HFFc6 (cell line): Measurements from ENCODE around the gene GRIK4. TPM values are rescaled to one million over a fixed set of nuclear protein-coding genes. Genes with fewer than 3 reads are reported as not detected.

ENCODE experiments used
- DNase-seq: peaks from one replicate; pipeline ENCODE4 v3.0.0-alpha.2; 2018
- H3K27ac Mint-ChIP-seq: 2 replicates; pipeline ENCODE4 v1.8.0; 2020; ENCODE audit warnings: mild to moderate bottlenecking, mixed read lengths
- H3K27me3 Mint-ChIP-seq: 2 replicates; pipeline ENCODE4 v1.8.0; 2021; ENCODE audit warnings: mild to moderate bottlenecking, moderate library complexity, mixed read lengths; ENCODE audit not compliant: insufficient read depth
- H3K36me3 Mint-ChIP-seq: 2 replicates; pipeline ENCODE4 v1.8.0; 2021; ENCODE audit warnings: low read depth, mixed read lengths
- H3K4me1 Mint-ChIP-seq: 2 replicates; pipeline ENCODE4 v1.8.0; 2020; ENCODE audit warnings: low read depth, mixed read lengths
- H3K4me3 Mint-ChIP-seq: 2 replicates; pipeline ENCODE4 v1.8.0; 2020; ENCODE audit warnings: mild to moderate bottlenecking, moderate library complexity, mixed read lengths
- H3K9me3 Mint-ChIP-seq: 2 replicates; pipeline ENCODE4 v1.8.0; 2020; ENCODE audit warnings: mild to moderate bottlenecking, mixed read lengths
- total RNA-seq, 6 experiments: library from RNA; stranded (reverse); fragmentation: NEBNext Ultra II Directional; extraction: Animal tissue kit (Norgen Biotek cat#: 25700); gene quantifications; 2 replicates in 1 of 6; 3 replicates in 5 of 6; pipeline ENCODE4 v1.2.3, GENCODE V29; 2021
- TF ChIP-seq, protein P1 (sequence below): fragments of 200-600 bp; sonication (generic); IDR thresholded peaks from 2 replicates; pipeline ENCODE4 v1.5.0; 2021; ENCODE audit warnings: antibody characterized with exemption, mild to moderate bottlenecking

GRIK4 gene
- total RNA-seq, 6 experiments from 2014 or later, result not detected

DNA sequence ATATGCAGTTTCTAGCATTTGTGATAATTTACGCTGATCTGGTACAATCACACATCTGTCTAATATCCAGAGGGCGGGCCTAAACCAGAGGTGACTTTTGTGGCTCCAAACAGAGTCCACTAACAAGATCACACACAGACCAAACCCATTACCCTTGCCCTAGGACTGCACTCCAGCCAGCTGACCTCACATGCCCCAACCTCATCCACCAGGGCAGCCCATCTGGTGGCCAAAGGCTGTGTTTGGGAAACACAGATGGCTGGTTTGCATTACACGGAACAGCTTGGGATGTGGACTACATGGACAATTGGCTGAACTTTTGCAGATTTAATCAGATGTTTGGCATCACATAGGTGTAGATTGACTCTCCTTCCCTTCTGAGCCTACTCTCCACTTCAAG lies 228.2 kb downstream of the GRIK4 start:
- Mint-ChIP-seq H3K36me3 (no peaks in the 10 kb centered on the region), H3K27me3 (peaks cover 14% of the 10 kb centered on the region), H3K27ac (no peak overlapping the region), H3K4me3 (no peak overlapping the region), H3K9me3 (no peaks in the 10 kb centered on the region), H3K4me1 (no peaks in the 10 kb centered on the region)
- TF ChIP-seq, protein P1, sequence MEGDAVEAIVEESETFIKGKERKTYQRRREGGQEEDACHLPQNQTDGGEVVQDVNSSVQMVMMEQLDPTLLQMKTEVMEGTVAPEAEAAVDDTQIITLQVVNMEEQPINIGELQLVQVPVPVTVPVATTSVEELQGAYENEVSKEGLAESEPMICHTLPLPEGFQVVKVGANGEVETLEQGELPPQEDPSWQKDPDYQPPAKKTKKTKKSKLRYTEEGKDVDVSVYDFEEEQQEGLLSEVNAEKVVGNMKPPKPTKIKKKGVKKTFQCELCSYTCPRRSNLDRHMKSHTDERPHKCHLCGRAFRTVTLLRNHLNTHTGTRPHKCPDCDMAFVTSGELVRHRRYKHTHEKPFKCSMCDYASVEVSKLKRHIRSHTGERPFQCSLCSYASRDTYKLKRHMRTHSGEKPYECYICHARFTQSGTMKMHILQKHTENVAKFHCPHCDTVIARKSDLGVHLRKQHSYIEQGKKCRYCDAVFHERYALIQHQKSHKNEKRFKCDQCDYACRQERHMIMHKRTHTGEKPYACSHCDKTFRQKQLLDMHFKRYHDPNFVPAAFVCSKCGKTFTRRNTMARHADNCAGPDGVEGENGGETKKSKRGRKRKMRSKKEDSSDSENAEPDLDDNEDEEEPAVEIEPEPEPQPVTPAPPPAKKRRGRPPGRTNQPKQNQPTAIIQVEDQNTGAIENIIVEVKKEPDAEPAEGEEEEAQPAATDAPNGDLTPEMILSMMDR, result no peak
- no peak for DNase-seq

DNA sequence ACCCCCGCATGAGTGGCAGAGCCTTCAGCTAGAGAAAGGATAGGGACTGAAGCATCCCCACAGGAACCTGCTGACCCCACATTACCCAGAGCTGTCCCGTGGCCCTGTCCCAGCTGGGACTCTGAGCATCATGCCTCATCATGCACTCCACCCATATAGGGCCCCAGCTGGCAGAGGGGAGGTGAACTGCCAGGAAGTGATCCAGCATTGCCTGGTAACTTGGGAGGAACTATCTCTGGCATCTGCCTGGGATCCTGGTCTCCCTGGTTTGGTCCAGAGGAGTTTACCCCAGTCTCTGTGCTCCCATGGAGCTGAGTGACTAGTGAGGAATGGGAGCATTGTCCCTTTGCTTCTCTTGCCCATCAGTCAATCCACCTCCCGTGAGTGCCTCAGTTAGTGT lies 228.8 kb downstream of the GRIK4 start:
- no peak overlapping the region for H3K4me3 Mint-ChIP-seq
- H3K36me3 Mint-ChIP-seq, result no peaks in the 10 kb centered on the region
- TF ChIP-seq, protein P1, result no peak
- no peaks in the 10 kb centered on the region for H3K4me1 Mint-ChIP-seq
- H3K27me3 Mint-ChIP-seq, result peaks cover 14% of the 10 kb centered on the region
- H3K27ac Mint-ChIP-seq, result no peak overlapping the region
- DNase-seq, result no peak
- no peaks in the 10 kb centered on the region for H3K9me3 Mint-ChIP-seq

DNA sequence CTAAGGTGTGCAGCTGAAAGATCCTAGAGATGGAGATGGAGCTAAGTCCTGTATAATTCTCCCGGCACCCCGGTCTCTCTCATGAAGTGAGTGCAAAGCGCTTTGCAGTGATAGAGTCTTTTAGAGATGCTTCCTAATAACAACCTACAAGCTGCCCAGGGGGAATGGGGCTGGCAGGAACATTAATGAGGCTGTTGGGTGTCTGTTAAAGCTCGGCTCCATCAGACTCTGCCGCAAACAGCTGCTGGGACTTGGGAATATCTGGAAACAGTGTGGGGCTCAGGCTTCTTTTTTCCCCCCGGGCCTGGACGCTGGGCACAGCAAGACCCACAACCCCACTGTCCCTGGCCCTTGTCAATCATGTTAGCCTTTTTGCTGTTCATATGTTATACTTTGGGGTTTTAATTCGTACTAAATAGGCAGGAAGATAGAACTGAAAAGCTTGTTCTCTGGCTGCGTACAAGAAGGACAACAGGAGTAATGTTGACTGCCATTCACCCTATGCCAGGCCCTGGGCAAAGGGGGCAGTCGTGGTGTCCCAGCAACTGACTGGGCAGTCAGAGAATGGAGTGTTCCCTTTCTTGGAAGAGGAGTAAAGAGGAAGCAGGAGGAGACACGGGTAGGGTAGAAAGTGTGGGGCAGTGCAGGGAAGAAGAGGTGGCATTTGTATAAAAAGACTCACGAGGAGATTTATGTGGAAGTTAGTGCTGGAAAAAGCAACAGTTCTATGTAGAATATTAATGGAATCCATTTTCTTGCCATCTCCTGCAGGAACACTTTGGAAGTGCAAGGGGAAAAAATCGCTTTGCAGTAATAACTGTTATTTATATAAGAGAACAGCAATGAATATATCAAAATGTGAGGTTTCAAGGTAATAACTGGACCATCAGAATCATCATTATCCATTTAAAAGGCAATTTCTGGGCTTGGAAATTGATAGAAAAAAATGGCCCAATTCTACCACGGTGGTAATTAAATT lies 232.8 kb downstream of the GRIK4 start:
- H3K27ac Mint-ChIP-seq, result no peak overlapping the region
- H3K27me3 Mint-ChIP-seq, result peaks cover 28% of the 10 kb centered on the region
- TF ChIP-seq, protein P1, result peak; percentile 55
- no peaks in the 10 kb centered on the region for H3K36me3 Mint-ChIP-seq
- no peak for DNase-seq
- no peak overlapping the region for H3K4me3 Mint-ChIP-seq
- H3K4me1 Mint-ChIP-seq, result no peaks in the 10 kb centered on the region
- H3K9me3 Mint-ChIP-seq, result no peaks in the 10 kb centered on the region

DNA sequence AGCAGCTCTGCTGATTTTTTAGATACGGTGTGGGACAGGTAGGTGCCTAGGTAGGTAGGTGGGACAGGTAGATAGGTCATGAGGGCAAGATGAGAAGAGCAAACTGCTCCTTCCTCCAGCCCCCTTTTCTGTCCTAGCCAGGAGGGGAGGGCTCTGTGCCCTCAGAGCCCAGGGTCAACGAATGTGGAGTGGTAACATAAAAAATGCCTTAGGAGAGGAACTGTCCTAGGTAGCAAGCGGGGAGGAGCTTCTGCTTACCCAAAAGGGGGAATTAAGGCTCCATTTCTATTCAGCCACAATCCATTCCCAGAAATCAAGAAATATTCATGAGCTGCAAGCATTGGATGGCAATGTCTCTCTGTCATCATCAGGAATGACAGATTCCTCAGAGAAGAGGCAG lies 234.8 kb downstream of the GRIK4 start:
- H3K27ac Mint-ChIP-seq, result no peak overlapping the region
- H3K27me3 Mint-ChIP-seq, result peaks cover 35% of the 10 kb centered on the region
- H3K4me1 Mint-ChIP-seq, result no peaks in the 10 kb centered on the region
- DNase-seq, result no peak
- no peak overlapping the region for H3K4me3 Mint-ChIP-seq
- H3K36me3 Mint-ChIP-seq, result no peaks in the 10 kb centered on the region
- H3K9me3 Mint-ChIP-seq, result no peaks in the 10 kb centered on the region
- TF ChIP-seq, protein P1, result no peak

DNA sequence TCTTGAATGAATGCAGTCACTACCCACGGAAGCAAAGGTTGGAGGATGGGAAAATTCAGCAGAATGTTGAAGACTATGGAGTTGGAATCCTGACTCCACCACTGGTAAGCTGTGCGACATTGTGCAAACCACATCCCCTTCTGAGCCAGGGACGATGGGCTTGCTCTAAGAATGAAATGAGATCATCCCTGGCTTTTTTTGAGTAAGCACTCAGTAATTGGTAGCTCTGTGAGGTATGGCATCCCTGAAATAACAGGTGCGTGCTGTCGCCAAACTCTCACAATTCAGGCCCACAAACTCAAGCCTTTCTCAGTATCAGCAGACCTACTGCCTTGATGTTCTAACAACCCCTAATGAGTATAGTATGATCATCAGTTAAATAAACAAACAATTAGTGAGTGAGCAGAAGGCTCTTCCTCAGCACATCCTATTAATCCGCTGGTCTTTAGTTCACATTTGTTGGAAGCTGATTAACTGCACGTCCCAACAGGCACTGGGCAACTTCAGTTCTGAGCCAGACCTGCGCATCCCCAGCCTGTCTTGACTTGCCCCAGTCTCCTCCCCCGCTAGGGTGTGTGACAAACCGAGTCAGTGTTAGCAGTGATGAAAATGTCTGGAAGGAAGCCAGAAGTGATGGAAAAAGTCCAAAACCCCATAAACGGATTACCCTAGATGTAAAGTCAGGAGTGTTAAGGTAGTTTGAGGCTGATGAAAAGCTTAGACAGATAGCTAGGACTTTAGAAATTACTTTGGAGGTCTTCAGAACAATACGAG lies 235.5 kb downstream of the GRIK4 start:
- Mint-ChIP-seq H3K9me3 (no peaks in the 10 kb centered on the region), H3K27me3 (peaks cover 31% of the 10 kb centered on the region), H3K4me1 (no peaks in the 10 kb centered on the region), H3K27ac (no peak overlapping the region), H3K4me3 (no peak overlapping the region), H3K36me3 (no peaks in the 10 kb centered on the region)
- DNase-seq, result no peak
- TF ChIP-seq, protein P1, result no peak
